Measurements from ENCODE around the gene LRIG2. TPM values are rescaled to one million over a fixed set of nuclear protein-coding genes. Genes with fewer than 3 reads are reported as not detected.

Gene LRIG2
- total and polyA plus RNA-seq, 10 donors, result 3.4 to 68.7 (median 22.1) TPM

DNA sequence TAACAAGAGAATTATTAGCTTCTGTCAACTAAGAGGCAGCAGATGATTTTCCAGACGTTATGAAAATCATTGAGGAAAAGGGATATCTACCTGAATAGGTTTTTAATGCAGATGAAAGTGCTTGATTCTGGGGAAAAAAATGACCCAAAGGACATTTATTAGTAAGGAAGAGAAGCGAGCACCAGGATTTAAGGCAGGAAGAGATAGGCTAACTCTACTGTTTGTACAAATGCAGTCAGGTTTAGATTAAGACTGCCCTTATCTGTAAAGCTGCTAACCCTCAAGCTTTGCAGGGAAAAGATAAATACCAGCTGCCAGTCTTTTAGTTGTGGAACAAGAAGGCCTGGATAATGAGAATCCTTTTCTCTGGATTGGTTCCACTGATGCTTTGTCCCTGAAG, 33.0 kb upstream of the LRIG2 start:
- H3K4me1 ChIP-seq, result peaks cover 4 to 21% (median 17%) of the 10 kb centered on the region in 6 donors
- H3K27ac ChIP-seq, result no peak overlapping the region
- WGBS, 5 donors, result 36 to 67% (median 46%) methylated on average over 2 of the region's 2 CpGs
- TF ChIP-seq POLR2A (IDR thresholded peaks at IDR 0.05) (no peak), POLR2AphosphoS5 (IDR thresholded peaks at IDR 0.05) (no peak)
- TF ChIP-seq, protein P1, sequence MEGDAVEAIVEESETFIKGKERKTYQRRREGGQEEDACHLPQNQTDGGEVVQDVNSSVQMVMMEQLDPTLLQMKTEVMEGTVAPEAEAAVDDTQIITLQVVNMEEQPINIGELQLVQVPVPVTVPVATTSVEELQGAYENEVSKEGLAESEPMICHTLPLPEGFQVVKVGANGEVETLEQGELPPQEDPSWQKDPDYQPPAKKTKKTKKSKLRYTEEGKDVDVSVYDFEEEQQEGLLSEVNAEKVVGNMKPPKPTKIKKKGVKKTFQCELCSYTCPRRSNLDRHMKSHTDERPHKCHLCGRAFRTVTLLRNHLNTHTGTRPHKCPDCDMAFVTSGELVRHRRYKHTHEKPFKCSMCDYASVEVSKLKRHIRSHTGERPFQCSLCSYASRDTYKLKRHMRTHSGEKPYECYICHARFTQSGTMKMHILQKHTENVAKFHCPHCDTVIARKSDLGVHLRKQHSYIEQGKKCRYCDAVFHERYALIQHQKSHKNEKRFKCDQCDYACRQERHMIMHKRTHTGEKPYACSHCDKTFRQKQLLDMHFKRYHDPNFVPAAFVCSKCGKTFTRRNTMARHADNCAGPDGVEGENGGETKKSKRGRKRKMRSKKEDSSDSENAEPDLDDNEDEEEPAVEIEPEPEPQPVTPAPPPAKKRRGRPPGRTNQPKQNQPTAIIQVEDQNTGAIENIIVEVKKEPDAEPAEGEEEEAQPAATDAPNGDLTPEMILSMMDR (IDR thresholded peaks at IDR 0.05 in 8 of 11, conservative IDR thresholded peaks at IDR 0.05 in 3 of 11), result no peak
- no peaks in the 10 kb centered on the region for H3K27me3 ChIP-seq (replicated peaks in 1 of 7)
- no peaks in the 10 kb centered on the region for H3K9me3 ChIP-seq
- intact Hi-C loops (cut with DNase I; ENCODE audit: low total_unique reads), result loop anchor here (10.0 kb wide), 1 partner anchor 155 kb away; no protein-coding TSS in a partner anchor
- no peaks in the 10 kb centered on the region for H3K36me3 ChIP-seq
- H3K4me3 ChIP-seq, result no peak overlapping the region
- DNase-seq, result no peak

DNA sequence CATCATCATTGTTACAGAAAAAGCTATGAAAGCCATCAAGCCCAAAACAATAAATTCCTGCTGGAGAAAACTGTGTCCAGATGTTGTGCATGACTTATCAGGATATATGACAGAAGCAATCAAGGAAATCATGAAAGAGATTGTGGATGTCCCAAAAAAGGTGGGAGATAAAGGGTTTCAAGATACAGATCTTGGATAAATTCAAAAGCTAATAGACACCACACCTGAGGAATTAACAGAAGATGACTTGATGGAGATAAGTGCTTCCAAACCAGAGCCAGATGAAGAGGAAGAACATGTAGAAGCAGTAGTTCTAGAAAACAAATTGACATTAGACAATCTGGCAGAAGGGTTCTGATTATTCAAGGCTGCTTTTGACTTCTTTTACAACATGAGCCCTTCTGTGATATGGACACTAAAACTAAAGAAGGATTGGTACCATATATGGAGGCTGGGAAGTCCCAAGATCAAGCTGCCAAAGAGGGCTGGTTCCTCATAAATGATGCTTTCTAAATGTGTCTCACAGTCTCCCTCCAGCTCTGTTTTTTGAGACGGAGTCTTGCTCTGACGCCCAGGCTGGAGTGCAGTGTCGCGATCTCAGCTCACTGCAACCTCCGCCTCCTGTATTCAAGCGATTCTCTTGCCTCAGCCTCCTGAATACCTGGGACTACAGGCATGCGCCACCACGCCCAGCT, 32.1 kb upstream of the LRIG2 start:
- Histone ChIP-seq H3K27ac (no peak overlapping the region), H3K9me3 (no peaks in the 10 kb centered on the region), H3K27me3 (replicated peaks in 1 of 7) (no peaks in the 10 kb centered on the region), H3K4me3 (no peak overlapping the region), H3K4me1 (peaks cover 4 to 27% (median 17%) of the 10 kb centered on the region in 6 donors), H3K36me3 (no peaks in the 10 kb centered on the region)
- intact Hi-C loops (cut with DNase I; ENCODE audit: low total_unique reads), result loop anchor here (10.0 kb wide), 1 partner anchor 156 kb away; no protein-coding TSS in a partner anchor
- TF ChIP-seq POLR2AphosphoS5 (IDR thresholded peaks at IDR 0.05), result no peak
- no peak for TF ChIP-seq POLR2A (IDR thresholded peaks at IDR 0.05)
- TF ChIP-seq, protein P1 (IDR thresholded peaks at IDR 0.05 in 8 of 11, conservative IDR thresholded peaks at IDR 0.05 in 3 of 11), result no peak
- no peak for DNase-seq
- 61 to 90% (median 78%) methylated on average over 8 of the region's 8 CpGs for WGBS, 5 donors

DNA sequence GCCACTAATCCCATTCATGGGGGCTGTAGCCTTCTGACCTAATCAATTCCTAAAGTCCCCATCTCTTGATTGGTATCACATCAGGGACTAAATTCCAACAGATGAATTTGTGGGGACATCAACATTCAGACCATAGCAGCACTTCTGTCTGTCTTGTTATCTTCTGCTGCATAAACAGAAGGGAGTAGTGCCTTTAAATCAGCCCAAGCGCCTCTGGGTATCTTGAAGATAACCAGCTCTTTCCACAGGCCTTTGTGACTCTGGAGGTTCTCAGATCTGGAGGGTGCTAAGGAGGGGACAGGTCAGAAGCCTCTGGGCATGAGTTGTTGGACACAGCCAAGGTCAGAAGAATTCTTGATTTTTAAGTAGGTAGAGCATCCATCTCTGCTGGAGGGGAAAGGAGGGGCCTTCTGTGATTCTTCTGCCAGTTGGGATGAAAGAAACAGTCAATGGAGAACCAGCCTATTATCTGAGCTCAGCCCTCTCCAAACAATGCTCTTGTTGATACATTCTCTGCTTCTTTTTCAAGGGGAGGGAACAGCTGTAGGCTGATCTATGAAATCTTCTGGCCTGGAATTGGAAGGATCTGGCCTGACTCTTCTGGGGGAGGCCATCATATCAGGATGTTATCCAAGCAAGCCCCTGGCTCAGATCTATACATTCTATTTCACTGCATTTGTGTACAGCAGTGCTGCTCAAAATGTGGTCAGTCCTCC, 31.3 kb upstream of the LRIG2 start:
- 41 to 92% (median 48%) methylated on average over 1 of the region's 1 CpG for WGBS, 5 donors
- TF ChIP-seq, protein P1 (IDR thresholded peaks at IDR 0.05 in 8 of 11, conservative IDR thresholded peaks at IDR 0.05 in 3 of 11), result no peak
- TF ChIP-seq POLR2AphosphoS5 (IDR thresholded peaks at IDR 0.05), result no peak
- TF ChIP-seq POLR2A (IDR thresholded peaks at IDR 0.05), result no peak
- H3K27ac ChIP-seq, result peak overlapping the region in 5 of 8 donors; percentile 41 to 64 (median 61)
- intact Hi-C loops (cut with DNase I; ENCODE audit: low total_unique reads), result loop anchor here (10.0 kb wide), 1 partner anchor 157 kb away; no protein-coding TSS in a partner anchor
- H3K4me3 ChIP-seq, result no peak overlapping the region
- H3K4me1 ChIP-seq, result peaks cover 4 to 35% (median 20%) of the 10 kb centered on the region in 6 donors
- H3K9me3 ChIP-seq, result no peaks in the 10 kb centered on the region
- H3K27me3 ChIP-seq (replicated peaks in 1 of 7), result no peaks in the 10 kb centered on the region
- no peak for DNase-seq
- no peaks in the 10 kb centered on the region for H3K36me3 ChIP-seq
